Ovary (tissue), 3 donors: ENCODE data around the gene DDX28.

Experiments
- CTCF ChIP-seq, 3 donors: fragments of 450-650 bp in 2 of 3; fragments of 200-600 bp in 1 of 3; IDR thresholded peaks; one replicate each; pipeline versions ENCODE4 v1.5.1 to v1.8.0; 2016 to 2022; ENCODE audit warnings: antibody characterized with exemption in 3 of 3, mild to moderate bottlenecking in 1 of 3
- EP300 ChIP-seq: sonication (generic); formaldehyde crosslinking; IDR thresholded peaks from one replicate; pipeline ENCODE4 v1.6.1; 2017; ENCODE audit warnings: antibody characterized with exemption
- POLR2A ChIP-seq: fragments of 450-650 bp; IDR thresholded peaks from one replicate; pipeline ENCODE4 v1.6.1; 2017; ENCODE audit warnings: antibody characterized with exemption, mild to moderate bottlenecking, moderate library complexity
- donor health status: DM: no; HTN: no; CAD: no.

GRCh38 chr16:68070249-68070730, 47.3 kb upstream of the DDX28 start:
- TF ChIP-seq CTCF (IDR thresholded peaks at IDR 0.05) (no peak), POLR2A (no peak), EP300 (no peak)
